NOMO-1 treated with DMSO at 0.1 percent for 48 hours (cell line): Measurements from ENCODE around the gene BAHCC1.
"Not testable (repeated sequence)": the region's sequence is repeated elsewhere in the genome, so short reads cannot be mapped to it uniquely, and the experiment has no call there.

ENCODE experiments used
- DNase-seq: peaks from one replicate; lab custom pipeline; 2025; ENCODE audit not compliant: unreplicated experiment; lab: John Stamatoyannopoulos, UW

Gene BAHCC1

GRCh38 chr17:81425716-81426392 lies 30.6 kb downstream of the BAHCC1 start:
- DNase-seq, result not testable (repeated sequence)

DNA sequence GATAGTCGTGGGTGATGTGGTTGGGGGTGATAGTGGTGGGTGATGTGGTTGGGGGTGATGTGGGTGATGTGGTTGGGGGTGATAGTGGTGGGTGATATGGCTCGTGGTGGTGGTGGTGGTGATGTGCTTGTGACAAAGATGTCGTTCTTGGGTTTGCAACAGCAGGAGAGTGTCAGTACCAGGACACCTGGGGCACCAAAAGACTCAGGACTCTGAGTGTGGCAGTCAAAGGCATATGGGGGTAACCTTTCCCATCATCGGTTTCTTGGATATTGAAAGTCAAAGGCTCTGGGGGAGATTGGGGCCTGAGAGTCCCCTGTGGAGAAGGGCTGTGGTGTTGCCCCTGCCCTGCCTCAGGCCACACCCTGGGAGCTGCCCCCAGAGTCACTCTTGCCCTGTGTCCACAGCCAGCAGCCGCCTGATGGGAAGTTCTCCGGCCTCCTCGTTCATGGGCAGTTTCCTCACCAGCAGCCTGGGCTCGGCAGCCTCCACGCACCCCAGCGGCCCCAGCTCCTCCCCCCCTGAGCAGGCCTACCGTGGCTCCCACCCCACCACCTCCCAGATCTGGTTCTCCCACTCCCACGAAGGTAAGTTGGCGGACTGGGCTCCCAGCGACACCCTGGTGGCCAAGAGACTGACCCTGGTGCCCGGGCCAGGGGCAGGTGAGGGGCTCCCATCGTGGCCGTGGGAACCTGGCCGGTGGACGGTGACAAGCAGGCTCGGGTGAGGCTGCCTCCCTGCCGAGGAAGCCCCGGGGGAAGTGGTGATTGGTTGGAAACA lies 31.3 kb downstream of the BAHCC1 start:
- no peak for DNase-seq

- no peak for DNase-seq
These were observed 32.2 kb downstream of the BAHCC1 start for GRCh38 chr17:81427173-81428120.

- no peak for DNase-seq
These were observed 32.9 kb downstream of the BAHCC1 start for GRCh38 chr17:81428121-81428515.

DNA sequence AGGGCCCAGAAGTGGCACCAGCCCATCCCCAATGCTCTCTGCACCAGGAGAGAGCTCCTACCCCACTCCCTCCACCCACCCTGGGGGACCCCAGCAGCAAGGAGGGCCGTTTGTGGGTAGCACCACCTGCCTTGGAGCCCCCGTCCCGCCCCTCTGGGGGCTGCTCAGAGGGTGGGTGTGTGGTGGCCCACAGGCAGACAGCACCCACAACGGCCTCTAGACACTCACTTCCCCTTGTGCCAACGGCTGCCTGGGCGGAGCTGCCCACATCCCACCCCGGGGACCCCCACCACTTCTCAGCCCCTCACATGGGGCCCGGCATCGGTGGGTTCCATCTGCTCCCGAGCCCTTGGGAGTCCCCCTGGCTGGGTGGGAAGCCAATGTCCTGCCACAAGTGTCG lies 33.3 kb downstream of the BAHCC1 start:
- DNase-seq, result no peak

- DNase-seq, result no peak
These were observed 33.9 kb downstream of the BAHCC1 start for GRCh38 chr17:81428948-81429774.

- no peak for DNase-seq
These were observed 34.7 kb downstream of the BAHCC1 start for GRCh38 chr17:81429821-81430551.

DNA sequence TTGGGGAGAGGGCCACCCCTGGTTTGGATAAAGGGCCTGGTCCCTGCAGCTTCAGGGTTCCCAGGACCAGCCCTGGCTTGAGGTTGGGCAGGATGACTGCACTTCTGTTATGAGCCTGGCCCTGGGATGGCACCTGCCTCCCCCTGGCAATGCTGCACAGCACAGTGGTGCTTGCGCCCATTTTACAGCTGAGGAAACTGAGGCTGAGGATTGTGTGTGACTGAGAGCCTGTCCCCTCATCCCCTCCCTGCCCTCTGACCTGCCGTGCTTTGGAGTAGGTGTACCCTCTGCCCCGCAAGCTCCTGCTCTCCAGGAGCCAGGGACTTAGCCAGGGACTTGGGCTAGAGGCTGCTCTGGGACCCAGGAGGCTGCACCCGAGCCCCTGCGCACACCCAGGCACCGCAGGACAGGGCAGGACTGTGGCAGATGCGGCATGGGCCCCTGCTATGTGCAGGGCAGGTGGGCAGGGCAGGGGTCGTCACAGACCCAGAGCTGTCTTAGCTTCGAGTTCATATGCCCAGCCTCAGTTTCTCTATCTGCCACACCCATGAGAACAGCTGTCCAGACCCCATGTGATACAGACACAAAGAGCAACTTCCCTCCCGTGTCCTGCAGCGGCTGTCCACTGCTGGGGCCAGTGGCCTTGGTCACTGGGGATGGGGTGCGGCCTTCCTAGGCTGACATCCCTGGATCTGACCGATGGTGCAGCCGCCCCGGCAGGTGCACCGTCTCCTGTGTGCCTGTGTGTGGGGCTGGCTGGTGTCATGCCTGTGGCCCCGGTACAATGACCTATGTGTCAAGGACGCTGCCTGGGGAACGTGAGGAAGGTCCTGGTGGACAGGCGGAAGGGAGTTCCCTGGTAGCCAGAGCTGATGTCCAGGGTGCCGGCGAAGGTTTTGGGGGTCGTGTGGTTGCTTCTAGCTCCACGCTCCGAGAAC lies 36.6 kb downstream of the BAHCC1 start:
- no peak for DNase-seq

DNA sequence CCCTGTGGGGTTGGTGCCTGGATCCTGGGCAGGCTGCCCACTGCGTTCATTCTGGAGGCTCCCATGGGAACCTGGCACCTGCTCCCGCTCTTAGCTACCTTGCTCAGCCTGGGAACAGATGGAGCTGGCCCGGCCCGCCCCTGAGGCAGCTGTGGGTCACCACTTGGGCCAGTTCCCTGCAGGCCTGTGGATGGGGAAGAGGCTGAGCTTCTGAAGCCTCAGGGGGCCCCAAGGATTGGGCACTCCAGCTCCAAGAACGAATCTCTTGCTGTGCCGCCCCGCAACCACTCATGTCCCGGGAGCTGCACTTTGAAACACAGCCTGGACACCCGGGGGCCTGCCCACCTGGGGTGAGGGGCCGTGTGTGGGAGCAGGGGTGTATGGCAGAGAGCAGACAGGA lies 37.7 kb downstream of the BAHCC1 start:
- no peak for DNase-seq

GRCh38 chr17:81433656-81434055 lies 38.4 kb downstream of the BAHCC1 start:
- DNase-seq, result no peak

- DNase-seq, result no peak
These were observed 38.8 kb downstream of the BAHCC1 start for GRCh38 chr17:81434072-81434471.

DNA sequence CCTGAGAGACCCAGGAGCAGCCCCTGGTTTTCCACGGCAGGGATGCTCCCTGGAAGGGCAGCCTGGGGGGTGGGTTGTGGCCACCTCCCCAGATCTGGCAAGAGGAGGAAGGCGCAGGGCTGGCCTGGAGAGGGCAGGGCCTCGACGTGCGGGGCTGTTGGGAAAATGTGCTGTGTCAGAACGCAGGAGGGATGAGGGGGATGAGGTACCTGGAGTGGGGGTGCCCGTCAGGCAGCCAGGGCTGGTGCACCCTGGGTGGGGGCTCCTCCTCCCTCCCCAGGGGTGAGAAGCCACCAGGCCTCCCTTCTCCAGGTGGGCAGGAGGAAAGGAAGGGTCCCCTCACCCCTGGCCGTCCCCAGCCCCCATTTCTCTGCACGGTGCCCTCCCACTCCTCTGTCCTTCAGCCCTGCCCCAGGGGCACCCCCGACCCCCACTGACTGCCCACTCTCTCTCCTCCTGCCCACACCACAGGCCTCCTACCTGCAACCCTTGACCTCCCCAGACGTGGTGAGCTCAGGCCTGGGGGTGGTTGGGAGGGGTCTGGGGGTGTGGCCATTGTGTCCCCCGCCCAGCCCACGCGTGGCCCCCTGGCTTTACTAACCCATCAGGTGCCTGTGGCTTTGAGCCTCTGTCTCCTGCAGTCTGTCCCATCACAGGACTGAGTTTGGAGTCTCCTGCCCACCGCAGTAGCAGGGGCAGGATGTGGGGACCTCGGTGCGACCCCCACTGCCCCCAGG lies 39.6 kb downstream of the BAHCC1 start:
- no peak for DNase-seq

- no peak for DNase-seq
These were observed 40.5 kb downstream of the BAHCC1 start for GRCh38 chr17:81435652-81436293.

GRCh38 chr17:81436294-81436849 lies 41.1 kb downstream of the BAHCC1 start:
- no peak for DNase-seq

GRCh38 chr17:81437191-81437651 lies 42.0 kb downstream of the BAHCC1 start:
- no peak for DNase-seq

- no peak for DNase-seq
These were observed 42.9 kb downstream of the BAHCC1 start for GRCh38 chr17:81438007-81438659.

DNA sequence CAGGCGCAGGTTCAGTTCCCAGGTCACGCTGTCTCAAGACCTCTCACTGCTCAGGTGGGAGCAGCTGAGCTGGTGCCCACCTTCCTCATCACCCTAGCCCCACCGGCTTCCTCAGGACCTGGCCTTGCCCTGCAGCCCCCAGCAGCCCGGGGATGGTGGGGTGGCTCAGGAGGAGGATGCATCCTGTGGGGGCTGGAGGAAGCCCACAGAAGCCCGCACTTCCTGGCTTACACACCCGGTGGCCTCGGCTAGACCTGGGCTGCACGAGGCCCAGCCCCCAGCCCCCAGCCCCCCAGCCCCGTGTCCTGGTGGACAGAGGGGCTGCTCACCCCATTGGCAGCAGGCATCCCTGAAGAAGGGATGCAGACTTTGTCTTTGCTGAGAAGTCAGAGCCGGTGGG lies 43.4 kb downstream of the BAHCC1 start:
- DNase-seq, result no peak
